GM21529 (cell line): Measurements from ENCODE around the gene SHISA3.
"Not testable (repeated sequence)": the region's sequence is repeated elsewhere in the genome, so short reads cannot be mapped to it uniquely, and the experiment has no call there.

ENCODE experiments used
- ATAC-seq: cut with Tn5 transposase; IDR thresholded peaks from one replicate; pipeline ENCODE4 v1.9.1; 2021; ENCODE audit not compliant: unreplicated experiment

Gene SHISA3

DNA sequence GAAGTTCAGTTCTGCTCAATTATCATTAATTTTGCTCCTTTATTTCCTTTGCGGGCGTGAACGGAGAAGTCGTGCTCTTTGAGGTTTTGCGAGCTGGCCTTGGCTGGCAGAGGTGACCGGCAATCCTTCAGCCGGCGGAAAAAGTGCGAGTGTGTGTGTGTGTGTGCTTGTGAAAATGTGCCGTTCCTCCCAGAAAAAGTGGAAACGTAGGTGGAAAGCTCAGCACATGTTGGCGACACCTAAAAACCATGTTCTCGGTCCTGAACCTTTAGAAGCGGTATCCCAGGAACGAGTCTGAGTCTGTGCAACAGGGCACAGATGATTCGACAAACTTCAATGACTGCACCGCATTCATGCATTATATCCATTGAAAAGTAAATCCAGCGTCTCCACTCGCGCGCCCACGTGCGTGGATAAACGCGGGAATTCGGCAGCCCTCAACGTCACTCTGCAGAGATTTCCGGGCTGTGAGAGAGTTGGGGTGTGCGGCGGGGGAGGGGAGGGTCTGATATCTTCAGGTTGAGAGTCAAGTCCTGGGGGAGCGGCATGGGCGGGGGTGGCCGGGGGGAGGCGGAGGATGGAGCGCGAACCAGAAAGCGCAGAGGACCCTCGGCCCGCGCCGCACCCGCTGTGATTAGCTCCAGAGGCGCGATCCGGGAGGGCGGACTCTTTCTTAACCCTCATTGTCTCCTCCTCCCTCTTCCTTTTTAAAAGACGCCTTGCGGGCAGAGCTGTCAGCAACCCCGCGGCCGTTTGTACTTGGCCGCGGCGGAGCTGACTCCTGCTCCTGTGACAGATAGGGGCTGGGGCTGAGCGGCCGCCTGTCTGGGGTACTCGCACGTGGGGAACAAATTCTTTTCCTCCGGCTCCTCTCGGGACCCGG lies at the start of gene SHISA3:
SHISA3 (plus strand) TSS at position 737 of the 883 bp plus-strand sequence. CDS start 569 bp downstream, outside the sequence.
- ATAC-seq = peak; percentile 48

DNA sequence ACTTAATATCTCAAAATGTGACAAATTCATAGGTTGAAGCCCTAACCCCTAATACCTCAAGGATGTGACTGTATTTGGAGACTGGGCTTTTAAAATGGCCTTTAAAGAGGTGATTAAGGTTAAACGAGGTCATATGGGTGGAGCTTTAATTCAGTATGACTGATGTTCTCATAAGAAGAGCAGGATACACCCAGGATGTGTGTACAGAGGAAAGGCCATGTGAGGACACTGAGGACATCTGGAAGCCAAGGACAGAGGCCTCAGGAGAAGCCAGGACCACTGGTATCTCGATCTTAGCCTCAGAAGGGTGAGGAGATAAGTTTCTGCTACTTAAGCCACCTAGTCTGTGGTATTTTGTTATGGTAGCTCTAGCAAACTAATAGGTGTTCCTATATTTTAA lies 49.0 kb upstream of the SHISA3 start:
- no peak for ATAC-seq

DNA sequence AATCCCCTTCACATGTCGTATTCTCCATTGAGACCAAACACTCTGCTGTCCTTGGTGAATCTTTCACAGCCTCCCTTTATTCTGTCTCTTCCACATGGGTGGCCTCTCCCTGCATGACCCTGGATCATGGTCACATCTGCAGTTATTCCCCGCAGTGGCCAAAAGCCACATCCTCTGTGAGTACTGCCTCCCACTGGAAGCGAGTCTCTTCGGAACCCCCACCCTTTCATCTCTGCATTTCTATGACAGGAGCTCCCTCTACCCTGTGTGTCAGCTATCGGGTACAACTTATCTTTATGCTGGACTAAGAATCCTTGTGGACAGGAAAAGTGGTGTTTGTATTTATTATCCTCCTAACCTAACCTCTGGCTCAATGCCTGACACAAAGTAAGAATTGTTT lies 48.6 kb upstream of the SHISA3 start:
- no peak for ATAC-seq

DNA sequence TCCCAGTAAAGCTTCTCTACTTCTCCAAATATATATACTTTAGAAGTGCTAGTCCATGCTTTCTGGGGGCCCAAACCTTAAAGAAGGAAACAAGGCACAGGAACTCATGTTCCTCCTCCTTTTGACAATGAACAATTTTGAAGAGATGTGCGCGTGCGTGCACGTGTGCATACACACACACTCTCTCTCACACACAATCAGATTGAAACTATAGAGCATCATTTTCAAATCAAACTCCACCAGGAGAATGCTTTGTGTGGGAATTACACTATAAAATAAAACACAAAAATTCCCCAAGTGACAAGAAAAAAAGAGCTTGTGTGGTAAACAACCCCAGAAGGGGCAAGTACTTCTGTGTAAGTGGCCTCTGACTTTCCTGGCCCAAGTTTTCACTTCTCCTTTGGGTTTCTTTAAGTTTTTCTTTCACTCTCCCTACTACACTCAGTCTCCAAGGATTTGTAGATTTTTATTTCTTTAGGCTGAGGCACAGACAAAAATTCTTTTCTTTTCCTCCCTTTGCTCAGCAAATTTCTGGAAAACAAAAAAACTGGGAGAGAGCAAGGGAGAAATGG lies 46.6 kb upstream of the SHISA3 start:
- peak; percentile 80 for ATAC-seq

DNA sequence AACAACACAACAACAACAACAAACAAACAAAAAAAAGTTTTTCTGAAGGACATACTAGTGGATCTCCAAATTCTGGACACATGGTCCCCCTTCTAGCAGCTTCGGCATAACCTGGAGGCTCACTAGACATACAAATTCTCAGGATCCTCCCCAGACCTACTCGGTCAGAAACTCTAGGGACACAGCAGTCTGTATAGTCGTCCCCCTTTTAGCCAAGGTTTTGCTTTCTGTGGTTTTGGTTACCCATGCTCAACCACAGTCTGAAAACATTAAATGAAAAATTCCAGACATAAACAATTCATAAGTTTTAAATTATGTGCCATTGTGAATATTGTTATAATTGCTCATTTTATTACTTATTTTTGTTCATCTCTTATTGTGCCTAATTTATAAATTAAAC lies 45.2 kb upstream of the SHISA3 start:
- ATAC-seq = no peak

DNA sequence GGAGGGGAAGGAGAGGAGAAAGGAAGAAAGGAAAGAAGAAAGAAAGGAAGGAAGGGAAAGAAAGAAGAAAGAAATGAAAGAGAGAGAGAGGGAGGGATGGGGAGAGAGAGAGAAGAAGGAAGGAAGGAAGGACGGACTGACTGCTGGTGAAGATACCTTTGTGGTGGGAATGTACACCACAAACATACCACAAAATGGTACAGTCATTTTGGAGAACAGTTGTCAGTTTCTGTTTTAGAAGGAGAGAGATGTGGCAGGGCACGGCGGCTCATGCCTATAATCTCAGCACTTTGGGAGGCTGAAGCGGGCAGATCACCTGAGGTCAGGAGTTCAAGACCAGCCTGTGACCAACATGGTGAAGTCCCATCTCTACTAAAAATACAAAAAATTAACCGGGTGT lies 40.0 kb upstream of the SHISA3 start:
- no peak for ATAC-seq

DNA sequence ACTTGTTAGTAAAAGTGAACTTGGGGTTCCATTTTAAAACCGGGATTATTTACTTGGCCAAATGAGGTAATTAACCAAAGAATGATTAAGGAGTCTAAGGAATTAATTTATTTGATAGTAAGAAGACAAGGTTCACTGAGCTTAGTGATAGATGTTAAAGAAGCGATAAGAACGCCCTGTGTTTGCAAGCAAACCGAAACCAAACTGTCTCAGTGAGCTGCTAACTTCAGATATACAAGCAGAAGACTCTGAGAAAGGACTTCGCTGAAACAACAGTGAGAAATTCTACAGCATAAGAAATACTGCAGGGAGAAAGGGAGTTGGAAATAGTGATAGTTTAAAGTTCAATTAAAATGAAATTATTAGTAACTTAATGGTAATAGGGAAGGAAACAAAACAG lies 37.6 kb upstream of the SHISA3 start:
- no peak for ATAC-seq

DNA sequence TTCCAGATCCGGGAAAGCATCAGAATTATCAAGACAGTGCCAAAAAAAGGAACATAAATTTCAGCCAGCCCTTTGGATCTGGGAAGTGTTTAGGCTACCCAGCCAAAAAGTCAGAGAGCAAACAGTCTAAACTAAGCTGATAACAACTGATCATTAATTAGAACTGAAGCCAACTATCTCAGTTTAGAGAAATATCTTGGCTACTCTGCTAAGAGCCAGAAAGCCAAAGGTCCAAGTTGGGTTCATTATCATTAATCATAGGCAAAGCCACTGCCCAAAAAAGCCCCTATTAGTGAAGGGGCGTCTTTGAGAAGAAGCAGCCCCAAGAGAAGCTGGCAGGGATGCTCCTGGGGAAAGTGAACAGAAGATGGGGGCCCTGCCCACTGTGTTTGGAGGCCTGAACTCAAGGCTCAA lies 37.0 kb upstream of the SHISA3 start:
- ATAC-seq = no peak

DNA sequence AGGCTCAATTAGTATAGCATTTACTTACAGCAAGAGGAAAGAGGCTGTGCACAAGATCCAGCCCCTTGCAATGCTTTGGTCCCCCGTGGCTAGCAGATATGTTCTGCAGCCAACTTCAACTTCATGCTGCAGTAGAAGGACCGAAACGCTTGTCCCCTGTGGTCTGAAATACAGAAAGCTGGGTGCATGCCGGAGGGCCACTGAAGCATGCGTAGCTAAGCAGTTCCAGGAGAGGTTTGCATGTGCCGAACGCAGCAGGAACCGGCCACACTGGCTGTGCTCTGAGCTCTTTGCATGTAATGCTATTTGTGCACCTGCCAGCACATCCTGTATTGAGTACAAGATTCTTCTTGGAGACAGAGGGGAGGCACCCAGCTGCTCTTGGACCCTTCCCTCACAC lies 35.8 kb upstream of the SHISA3 start:
- no peak for ATAC-seq

DNA sequence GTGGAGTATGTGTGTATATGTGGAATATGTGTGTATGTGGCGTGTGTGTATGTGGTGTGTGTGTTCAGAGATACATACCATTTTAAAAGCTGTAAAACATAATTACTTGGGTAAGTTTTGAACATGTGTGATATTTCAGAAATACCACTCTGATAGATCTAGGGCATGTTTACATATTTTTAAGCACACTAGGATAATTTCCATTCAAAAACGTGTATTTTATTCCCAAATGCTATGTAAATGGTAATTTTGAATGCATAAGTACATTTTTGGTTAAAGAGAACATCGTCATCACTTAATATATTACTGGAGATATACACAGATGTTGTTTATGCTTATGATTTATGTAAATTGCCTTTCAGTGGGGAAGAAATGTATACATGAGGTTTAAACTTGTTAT lies 34.7 kb upstream of the SHISA3 start:
- no peak for ATAC-seq

DNA sequence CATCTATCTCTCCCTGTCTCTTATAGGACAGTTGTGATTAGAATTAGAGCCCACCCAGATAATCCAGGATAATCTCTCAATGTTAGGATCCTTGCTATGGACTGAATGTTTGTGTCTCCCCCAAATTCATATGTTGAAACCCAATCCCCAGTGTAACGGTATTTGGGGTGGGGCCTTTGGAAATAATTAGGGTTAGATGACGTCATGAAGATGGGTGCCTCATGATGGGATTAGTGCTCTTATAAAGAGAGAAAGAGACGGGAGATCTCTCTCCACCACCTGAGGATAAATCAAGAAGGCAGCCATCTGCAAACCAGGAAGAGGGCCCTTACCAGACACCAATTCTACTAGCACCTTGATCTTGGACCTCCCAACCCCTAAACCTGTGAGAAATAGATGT lies 33.7 kb upstream of the SHISA3 start:
- ATAC-seq = no peak

DNA sequence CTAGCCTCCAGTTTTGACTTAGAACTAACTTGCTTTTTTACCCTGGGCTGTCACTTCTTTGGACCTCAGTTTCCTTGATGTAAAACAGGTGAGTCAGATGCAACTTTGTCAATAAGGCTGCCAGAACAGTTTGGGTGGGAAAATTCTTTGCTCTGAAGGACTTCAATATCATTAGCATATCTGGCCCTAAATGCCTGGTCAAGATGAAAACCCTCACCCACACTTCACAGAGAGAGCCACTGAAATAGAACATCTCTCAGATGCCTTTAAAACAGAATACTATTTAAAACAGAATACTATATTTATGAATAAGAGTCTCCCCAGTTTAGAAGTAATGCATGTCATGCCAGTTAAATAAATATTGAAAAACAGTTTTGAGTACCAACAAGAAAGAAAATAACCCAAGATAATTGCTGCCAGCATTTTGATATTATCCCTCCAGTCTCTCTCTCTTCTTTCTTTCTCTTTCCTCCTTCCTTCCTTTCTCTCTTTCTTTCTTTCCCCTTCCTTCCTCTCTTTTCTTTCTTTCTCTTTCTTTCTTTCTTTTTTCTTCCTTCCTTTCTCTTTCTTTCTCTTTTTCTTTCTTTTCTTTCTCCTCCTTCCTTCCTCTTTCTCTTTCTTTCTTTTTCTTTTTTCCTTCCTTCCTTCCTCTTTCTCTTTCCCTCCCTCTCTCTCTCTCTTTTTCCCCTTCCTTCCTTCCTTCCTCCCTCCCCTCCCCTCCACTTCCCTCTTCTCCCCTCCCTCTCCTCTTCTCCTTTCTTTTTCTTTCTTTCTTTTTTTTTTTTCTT lies 32.8 kb upstream of the SHISA3 start:
- no peak for ATAC-seq

DNA sequence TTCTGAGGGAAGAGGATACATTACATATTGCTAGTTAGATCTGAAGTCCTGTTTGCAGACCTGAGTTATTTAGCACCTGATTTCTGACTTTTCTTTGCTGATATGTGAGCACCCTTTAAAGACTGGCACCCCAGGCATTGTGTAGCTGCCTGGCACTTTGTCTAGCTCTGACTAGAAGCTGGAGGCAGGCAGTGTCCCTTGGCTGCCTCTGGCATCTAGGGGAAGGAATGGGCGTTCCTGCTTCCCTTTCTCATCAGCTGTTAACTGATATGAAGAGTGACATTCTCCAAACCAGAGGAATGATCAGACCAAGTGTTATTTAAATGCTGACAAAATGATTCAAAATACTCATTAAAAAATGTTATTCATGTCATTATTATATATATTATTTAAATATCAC lies 30.3 kb upstream of the SHISA3 start:
- ATAC-seq = no peak

DNA sequence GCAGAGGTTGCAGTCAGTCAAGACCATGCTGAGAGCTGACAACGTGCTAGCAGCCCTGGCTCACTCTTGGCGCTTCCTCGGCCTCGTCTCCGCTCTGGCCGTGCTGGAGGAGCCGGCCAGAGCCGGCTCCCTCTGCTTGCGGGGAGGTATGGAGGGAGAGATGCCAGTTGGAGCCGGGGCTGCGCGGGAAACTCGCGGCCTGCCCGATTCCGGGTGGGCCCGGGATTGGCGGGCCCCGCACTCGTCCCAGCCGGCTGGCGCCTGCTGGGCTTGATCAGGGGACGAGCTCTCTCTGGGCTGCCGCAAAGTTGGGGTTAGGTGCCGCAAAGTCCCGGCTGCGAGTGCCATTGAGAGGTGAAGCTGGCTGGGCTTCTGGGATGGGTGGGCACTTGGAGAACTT lies 27.8 kb upstream of the SHISA3 start:
- no peak for ATAC-seq

DNA sequence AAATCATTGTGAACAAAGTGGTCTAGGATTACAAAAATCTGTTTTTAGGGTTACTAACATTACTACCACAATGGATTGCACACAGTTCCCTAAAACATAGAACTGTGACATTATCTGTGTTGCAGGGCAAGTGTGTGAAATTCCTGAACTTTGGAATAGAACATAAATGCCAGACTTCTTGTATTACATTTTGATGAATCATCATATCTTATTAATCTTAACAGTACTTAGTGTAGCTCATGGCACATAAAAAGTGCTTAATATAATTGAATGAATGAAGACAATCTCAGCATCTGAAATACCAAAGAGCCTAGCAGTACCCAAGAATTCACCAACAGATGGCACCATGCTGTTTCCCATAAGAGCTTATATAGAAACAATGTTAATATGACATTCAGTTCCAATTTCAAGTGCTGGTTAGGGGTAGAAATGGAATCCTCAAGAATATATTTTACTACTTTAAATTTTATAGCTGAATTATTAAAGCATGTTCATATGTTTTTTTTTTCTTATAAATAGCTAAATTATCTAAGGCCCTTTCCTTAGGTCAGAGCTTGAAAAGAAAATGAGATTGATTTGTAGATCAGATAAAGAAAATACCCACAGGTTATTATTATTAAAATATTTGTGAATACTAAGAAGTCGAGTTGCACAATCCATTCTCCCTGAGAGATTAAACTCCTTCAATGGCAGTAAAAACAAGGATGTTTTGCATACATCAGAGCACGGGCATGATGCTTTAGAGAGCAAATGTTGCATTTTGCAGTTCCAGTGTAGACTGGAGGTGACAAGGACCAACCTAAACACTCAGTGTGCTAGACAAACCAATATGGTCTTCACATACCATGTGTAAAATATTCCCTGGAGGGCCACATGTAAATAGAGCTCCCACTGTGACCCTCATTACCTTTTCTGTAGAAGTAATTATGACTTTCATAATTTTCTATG lies 25.7 kb upstream of the SHISA3 start:
- ATAC-seq = peak; percentile 82

DNA sequence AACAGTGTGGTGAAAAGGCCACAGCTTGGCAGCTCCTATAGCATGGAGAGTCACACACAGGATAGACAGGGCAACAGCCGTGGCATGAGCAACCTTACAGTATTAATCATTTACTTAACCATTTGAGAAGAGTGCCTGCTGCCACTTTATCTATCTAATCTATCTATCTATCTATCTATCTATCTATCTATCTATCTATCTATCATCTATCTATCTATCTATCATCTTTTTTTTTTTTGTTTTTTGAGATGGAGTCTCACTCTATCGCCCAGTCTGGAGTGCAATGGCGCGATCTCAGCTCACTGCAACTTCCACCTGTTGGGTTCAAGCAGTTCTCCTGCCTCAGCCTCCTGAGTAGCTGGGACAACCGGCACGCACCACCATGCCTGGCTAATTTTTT lies 25.0 kb upstream of the SHISA3 start:
- ATAC-seq = not testable (repeated sequence)

DNA sequence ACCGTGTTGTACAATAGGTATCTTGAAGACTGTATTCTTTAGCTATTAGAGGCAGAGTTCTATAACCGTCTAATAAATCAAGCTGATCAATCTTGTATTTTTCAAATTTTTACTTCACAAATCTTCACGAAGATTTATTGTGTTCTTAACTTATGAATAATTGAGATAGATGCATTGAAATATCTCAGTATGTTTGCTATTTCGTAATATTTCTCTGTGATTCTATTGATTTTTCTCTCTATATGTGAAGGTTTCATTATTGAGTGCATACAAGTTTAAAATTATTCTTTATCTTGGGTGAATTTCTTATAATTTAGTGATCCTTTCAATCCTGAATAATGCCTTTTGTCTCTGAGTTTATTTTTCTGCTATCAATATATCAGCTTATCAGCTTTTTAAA lies 19.8 kb upstream of the SHISA3 start:
- no peak for ATAC-seq

DNA sequence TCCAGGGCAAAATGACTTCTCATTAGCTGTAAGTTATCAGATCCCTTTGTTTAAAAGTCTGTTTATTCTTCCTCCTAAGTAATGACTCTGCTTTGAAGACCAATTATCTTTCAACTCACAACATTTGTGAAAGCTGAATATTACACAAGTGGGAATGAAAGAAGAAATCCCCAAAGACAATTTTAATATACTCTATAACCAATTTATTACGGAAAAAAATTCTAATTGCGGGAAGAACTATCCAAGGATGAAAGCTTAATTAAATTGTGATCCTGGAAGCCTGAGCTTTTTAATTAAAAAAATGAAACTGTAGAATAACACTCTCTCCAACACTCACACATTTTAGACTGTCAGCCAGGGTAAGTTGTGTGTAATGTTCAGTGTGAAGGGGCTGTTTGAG lies 15.6 kb upstream of the SHISA3 start:
- ATAC-seq = no peak

DNA sequence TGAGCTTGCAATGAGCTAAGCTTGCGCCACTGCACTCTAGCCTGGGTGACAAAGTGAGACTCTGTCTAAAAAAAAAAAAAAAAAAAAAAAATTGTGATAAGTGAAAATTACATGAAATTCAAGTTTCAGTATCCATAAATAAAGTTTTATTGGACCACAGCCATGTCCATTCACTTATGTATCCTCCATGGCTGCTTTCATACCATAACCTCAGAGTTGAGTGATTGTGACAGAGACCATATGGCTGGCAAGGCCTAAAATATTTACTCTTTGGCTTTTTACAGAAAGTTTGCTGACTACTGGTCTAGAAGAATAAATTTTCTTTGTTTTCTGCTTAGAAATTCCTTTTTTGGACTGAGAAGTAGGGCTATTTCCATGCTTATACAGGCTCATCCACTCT lies 11.8 kb upstream of the SHISA3 start:
- no peak for ATAC-seq

DNA sequence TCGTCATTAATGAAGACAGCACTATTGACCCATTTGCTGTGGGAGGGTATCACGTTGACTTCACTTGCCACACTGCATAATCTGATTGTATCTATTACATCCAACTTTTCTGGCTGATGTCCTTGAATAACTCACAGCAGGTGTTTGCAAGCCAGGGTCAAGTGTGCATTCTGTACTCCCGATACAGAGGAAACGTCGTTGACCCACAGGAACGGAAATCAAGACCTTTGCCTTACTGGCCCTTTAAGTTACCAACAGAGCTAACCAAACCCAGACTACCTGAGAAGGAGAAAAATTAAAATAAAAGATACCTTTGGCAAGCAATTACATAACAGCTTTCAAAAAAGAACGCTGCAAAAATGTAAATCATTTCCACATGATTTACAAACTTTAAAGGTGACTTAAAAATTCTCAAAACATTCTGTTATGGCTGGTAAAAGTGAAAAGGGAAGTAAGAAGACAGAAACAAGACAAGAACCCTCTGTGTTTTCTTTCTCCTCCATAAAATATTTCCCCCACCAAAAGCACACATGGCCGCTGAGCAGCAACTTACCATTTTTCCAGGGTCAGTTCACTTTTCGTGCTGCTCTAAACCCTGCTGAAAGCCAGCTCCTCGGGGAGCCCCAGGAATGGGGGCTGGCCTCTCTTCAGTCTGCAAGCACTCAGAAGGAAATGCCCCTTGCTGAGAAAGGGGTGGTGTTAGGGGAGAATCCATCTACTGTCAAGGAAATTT lies 6.5 kb upstream of the SHISA3 start:
- peak; percentile 42 for ATAC-seq
